GM19240 (cell line): ENCODE measurements around the gene SMIM35.
"Not testable (repeated sequence)": the region's sequence is repeated elsewhere in the genome, so short reads cannot be mapped to it uniquely, and the experiment has no call there.

Experiments used
- DNase-seq: peaks from one replicate; pipeline ENCODE4 v3.0.0; 2011; ENCODE audit warnings: low spot score; ENCODE audit not compliant: insufficient read length

SMIM35 gene

DNA sequence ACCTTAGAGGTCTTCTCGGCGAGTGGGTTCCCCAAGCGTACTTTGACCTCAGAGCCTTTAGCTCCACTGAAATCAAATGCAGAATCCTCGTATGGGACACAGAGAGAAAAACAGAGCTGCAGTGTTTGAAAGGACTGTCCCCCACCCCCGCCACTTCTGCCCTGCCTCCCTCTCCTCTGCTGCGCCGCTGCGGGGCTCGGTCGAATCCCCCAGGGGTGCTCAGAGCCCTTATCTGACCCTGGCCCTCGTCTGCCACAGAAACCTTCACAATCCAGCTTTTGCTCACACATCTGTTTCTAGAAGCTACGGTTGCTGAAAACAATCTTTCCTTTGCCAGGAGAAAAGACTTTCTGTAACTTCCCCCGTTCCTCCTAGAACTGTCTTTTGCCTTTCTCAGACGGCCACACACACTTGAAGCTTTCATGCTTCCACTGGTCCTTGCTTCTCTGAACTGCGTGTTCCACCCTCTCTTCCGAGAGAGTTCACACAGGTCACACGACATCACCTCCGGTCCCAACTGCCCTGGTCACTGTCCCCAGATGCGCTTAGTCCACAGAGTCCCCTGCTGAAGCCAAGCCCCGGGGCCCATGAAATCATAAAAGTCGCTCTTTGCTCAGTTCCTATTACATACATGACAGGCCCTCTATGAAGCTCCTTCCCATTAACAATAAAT lies 3.7 kb downstream of the SMIM35 start:
- DNase-seq = no peak

- no peak for DNase-seq
Measured at GRCh38 chr11:118081241-118081958, 5.4 kb downstream of the SMIM35 start.

GRCh38 chr11:118080296-118080695 lies 6.5 kb downstream of the SMIM35 start:
- DNase-seq = no peak

- no peak for DNase-seq
Measured at GRCh38 chr11:118079491-118079890, 7.3 kb downstream of the SMIM35 start.

- no peak for DNase-seq
Measured at GRCh38 chr11:118078911-118079411, 7.8 kb downstream of the SMIM35 start.

- no peak for DNase-seq
Measured at GRCh38 chr11:118076754-118077281, 9.9 kb downstream of the SMIM35 start, which contains the start of gene TMPRSS4. TMPRSS4 (plus strand) TSS chr11:118077078; CDS start chr11:118077303, 225 bp downstream.

DNA sequence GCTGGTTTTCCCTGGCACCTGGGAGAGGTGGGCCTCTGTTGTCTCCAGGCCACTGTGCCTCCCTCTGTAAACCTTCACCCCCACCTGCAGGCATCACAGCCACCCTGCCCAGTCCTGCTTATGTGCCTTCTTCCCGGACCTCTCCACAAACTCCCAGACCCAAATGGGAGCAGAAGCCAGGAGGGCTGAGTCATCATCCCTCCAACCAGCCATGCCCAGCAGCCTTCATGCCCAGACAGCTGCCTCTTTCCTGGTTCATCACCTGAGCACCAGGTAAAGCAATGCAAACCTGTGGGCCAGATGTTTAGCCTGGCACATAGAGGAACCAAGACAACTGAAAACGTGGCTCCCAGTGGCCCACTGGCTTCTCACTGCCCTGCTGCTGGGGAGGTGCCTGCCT lies 12.0 kb downstream of the SMIM35 start:
- no peak for DNase-seq

DNA sequence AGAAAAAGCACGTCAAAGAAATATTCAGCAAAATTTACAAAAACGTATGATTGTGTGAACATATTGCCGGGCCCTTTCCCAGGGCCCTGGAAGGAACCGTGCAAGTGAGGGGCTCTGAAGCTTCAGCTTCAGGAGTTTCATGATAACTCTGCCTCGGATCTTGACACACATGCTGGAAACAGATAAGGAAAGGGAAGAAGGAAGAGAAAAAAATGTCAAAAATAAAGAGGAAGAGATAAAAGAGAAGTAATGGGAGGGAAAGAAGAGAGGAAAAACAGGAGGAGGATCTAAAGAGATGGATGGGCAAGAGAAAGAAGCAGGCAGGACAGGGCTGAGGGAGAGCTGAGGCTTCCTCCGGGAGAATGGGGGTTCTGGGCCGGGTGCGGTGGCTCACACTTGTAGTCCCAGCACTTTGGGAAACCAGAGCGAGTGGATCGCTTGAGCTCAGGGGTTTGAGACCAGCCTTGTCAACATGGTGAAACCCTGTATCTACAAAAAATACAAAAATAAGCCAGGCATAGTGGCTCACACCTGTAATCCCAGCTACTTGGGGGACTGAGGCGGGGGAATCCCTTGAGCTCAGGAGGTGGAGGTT lies 12.6 kb downstream of the SMIM35 start:
- DNase-seq = no peak

- DNase-seq = no peak
Measured at GRCh38 chr11:118073554-118073953, 13.2 kb downstream of the SMIM35 start.

DNA sequence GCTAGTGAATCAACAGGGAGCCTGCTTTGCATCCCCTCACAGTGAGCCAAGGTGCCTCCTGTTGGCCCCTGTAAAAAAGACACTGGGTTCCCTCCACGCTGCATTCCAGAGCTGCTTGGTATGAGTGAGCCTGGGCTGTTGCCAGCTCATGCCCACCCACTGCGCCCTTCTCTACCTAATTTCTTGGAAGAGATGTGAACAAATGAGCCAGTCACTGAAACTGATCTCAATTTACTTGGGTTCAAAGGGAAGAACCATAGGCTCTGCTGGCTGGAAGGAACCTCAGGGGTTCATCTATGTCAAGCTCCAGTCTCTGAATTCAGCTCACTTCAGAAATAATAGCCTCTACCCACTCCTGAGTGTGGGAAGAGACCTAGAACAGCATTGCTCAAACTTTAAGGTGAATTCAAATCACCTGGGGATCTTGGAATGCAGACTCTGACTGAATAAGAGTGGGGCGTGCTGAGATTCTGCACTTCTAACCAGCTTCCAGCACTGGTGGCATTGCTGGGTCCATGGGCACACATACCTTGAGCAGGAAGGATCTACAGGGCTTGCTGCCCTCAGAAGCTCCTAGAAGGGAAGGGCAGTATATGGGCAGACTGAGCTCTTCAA lies 15.2 kb downstream of the SMIM35 start:
- DNase-seq = no peak

GRCh38 chr11:118068945-118069612 lies 17.7 kb downstream of the SMIM35 start:
- DNase-seq = no peak

DNA sequence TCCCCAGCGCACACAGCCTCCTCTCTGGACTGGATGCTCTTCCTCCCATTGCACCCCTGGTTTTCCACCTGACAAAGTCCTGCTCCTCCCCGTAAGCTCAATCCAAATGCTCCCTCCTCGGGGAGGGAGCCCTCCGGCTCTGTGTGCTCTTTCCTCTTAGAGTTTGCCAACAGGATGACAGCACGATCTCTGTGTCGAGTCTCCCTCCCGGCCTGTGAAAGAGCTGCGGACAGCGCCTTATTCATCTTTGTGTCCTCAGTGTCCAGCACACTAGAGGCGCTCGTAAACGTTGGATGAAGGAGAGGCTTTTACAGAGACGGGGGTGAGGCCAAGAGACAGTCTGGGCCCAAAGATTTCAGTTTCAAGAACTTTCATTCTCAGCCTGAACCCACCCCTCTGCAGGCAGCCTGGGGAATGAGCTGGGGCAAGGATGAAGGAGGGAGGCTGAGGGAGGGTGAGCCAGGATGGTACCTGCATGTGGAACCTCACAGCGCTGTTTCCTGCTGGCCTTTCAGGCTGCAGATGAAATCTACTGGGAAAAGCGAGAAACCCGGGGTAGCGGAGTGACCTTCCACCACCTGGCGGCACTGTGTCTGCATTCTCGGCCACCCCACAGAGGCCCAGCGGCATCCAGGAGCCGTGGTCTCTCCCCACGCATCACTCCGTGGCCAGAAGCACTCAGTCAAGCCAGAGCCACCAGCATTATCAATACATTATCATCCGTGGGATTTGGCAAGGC lies 18.4 kb downstream of the SMIM35 start:
- no peak for DNase-seq

- DNase-seq = no peak
Measured at GRCh38 chr11:118067006-118067405, 19.8 kb downstream of the SMIM35 start.

GRCh38 chr11:118065384-118065783 lies 21.4 kb downstream of the SMIM35 start:
- no peak for DNase-seq

GRCh38 chr11:118064956-118065355 lies 21.8 kb downstream of the SMIM35 start:
- no peak for DNase-seq

GRCh38 chr11:118062631-118063030 lies 24.1 kb downstream of the SMIM35 start:
- not testable (repeated sequence) for DNase-seq

GRCh38 chr11:118062181-118062580 lies 24.6 kb downstream of the SMIM35 start:
- not testable (repeated sequence) for DNase-seq

- no peak for DNase-seq
Measured at GRCh38 chr11:118061586-118062125, 25.1 kb downstream of the SMIM35 start.

- no peak for DNase-seq
Measured at GRCh38 chr11:118060869-118061268, 25.9 kb downstream of the SMIM35 start.

GRCh38 chr11:118060081-118060661 lies 26.6 kb downstream of the SMIM35 start:
- no peak for DNase-seq
